Cardiac muscle cell (in vitro differentiated cells and primary cell): ENCODE data around the gene ZFAND3. TPM values are rescaled to one million over a fixed set of nuclear protein-coding genes. Genes with fewer than 3 reads are reported as not detected.

Source experiments
- DNase-seq, 2 donors: peaks; one replicate each; pipeline versions ENCODE4 v3.0.0 to v3.0.0-alpha.2; 2010 to 2017; ENCODE audit warnings: low read depth in 1 of 2, low spot score in 1 of 2
- H3K27ac ChIP-seq: fragments of 200-600 bp; sonication (generic); 2 replicates; pipeline ENCODE4 v1.5.1; 2016
- H3K27me3 ChIP-seq: fragments of 200-600 bp; sonication (generic); 2 replicates; pipeline ENCODE4 v1.6.0; 2016; ENCODE audit warnings: control low read depth
- H3K36me3 ChIP-seq: fragments of 200-600 bp; sonication (generic); 2 replicates; pipeline ENCODE4 v1.5.1; 2016; ENCODE audit warnings: control low read depth
- H3K4me1 ChIP-seq: fragments of 200-600 bp; sonication (generic); 2 replicates; pipeline ENCODE4 v1.8.1; 2017; ENCODE audit warnings: low read depth, mild to moderate bottlenecking, mixed run types
- H3K4me3 ChIP-seq: fragments of 200-600 bp; sonication (generic); 2 replicates; pipeline ENCODE4 v1.5.1; 2016; ENCODE audit warnings: mild to moderate bottlenecking
- H3K9me3 ChIP-seq: fragments of 200-600 bp; sonication (generic); 2 replicates; pipeline ENCODE4 v1.5.1; 2017; ENCODE audit warnings: low read depth, mild to moderate bottlenecking, control low read depth
- CTCF ChIP-seq: IDR thresholded peaks from 2 replicates; pipeline ENCODE4 v1.5.1; 2012; ENCODE audit warnings: low read depth, mild to moderate bottlenecking, low read length
- polyA plus RNA-seq: library from polyadenylated mRNA; unstranded; fragments of >200 nt; fragmentation: Nextera tagmentation; extraction: Ambion mirVana; gene quantifications from 2 replicates; pipeline ENCODE4 v1.2.1, GENCODE V29; 2016
- total RNA-seq: library from RNA; depleted of rRNA; stranded (reverse); fragments of >200 nt; gene quantifications from 2 replicates; pipeline ENCODE4 v1.2.3, GENCODE V29; 2016

Gene ZFAND3
- total and polyA plus RNA-seq, 2 experiments from 2014 or later: 49.9 to 68.0 TPM

- Histone ChIP-seq H3K4me3 (no peak overlapping the region), H3K27ac (no peak overlapping the region), H3K4me1 (no peaks in the 10 kb centered on the region), H3K9me3 (no peaks in the 10 kb centered on the region), H3K36me3 (peaks cover 17% of the 10 kb centered on the region), H3K27me3 (no peaks in the 10 kb centered on the region)
- no peak for TF ChIP-seq CTCF
- no peak for DNase-seq
These were observed 242.5 kb downstream of the ZFAND3 start for GRCh38 chr6:38062066-38062465.

- Histone ChIP-seq H3K9me3 (no peaks in the 10 kb centered on the region), H3K36me3 (peaks cover 17% of the 10 kb centered on the region), H3K4me1 (no peaks in the 10 kb centered on the region), H3K27ac (no peak overlapping the region), H3K4me3 (no peak overlapping the region), H3K27me3 (no peaks in the 10 kb centered on the region)
- no peak for DNase-seq
- no peak for TF ChIP-seq CTCF
These were observed 244.4 kb downstream of the ZFAND3 start for GRCh38 chr6:38063973-38064372.

- Histone ChIP-seq H3K27me3 (no peaks in the 10 kb centered on the region), H3K4me3 (no peak overlapping the region), H3K36me3 (peaks cover 17% of the 10 kb centered on the region), H3K9me3 (no peaks in the 10 kb centered on the region), H3K4me1 (no peaks in the 10 kb centered on the region), H3K27ac (no peak overlapping the region)
- DNase-seq: peak in 1 of 2 donors; percentile 13
- TF ChIP-seq CTCF: no peak
These were observed 244.9 kb downstream of the ZFAND3 start for GRCh38 chr6:38064431-38064830.

GRCh38 chr6:38065734-38066305, 246.3 kb downstream of the ZFAND3 start:
- Histone ChIP-seq H3K36me3 (peaks cover 17% of the 10 kb centered on the region), H3K4me1 (no peaks in the 10 kb centered on the region), H3K27me3 (no peaks in the 10 kb centered on the region), H3K4me3 (no peak overlapping the region), H3K9me3 (no peaks in the 10 kb centered on the region), H3K27ac (no peak overlapping the region)
- no peak for TF ChIP-seq CTCF
- no peak for DNase-seq

GRCh38 chr6:38067263-38067980, 247.9 kb downstream of the ZFAND3 start:
- Histone ChIP-seq H3K9me3 (no peaks in the 10 kb centered on the region), H3K27me3 (no peaks in the 10 kb centered on the region), H3K4me1 (peaks cover 8% of the 10 kb centered on the region), H3K4me3 (no peak overlapping the region), H3K36me3 (peaks cover 10% of the 10 kb centered on the region), H3K27ac (peak overlapping the region; percentile 33)
- no peak for DNase-seq
- TF ChIP-seq CTCF: no peak
